Stimulated activated CD4-positive, alpha-beta T cell treated with anti-CD3 and anti-CD28 coated beads, Interleukin-12 subunit alpha, Interleukin-12 subunit beta, amount 100 ng/mL, for 48 hours (primary cell): ENCODE measurements around the gene TECR.

Source experiments
- DNase-seq, 3 donors: peaks; one replicate each; pipeline ENCODE4 v3.0.0-alpha.2; 2020; ENCODE audit warnings: low read depth in 2 of 3, low spot score in 1 of 3

TECR gene

GRCh38 chr19:14507704-14508542, 21.5 kb upstream of the TECR start:
- no peak for DNase-seq

- no peak for DNase-seq
Observed at GRCh38 chr19:14510311-14511228, 18.8 kb upstream of the TECR start.

- no peak for DNase-seq
Observed at GRCh38 chr19:14511229-14511593, 18.2 kb upstream of the TECR start.

GRCh38 chr19:14512406-14512961, 16.9 kb upstream of the TECR start:
- DNase-seq: no peak

- DNase-seq: no peak
Observed at GRCh38 chr19:14514215-14514863, 15.1 kb upstream of the TECR start.

- no peak for DNase-seq
Observed at GRCh38 chr19:14515501-14516047, 13.8 kb upstream of the TECR start.

GRCh38 chr19:14516048-14516534, 13.3 kb upstream of the TECR start:
- no peak for DNase-seq

GRCh38 chr19:14516746-14517438, 12.5 kb upstream of the TECR start:
- DNase-seq: no peak

- DNase-seq: no peak
Observed at GRCh38 chr19:14517446-14517839, 12.0 kb upstream of the TECR start.

GRCh38 chr19:14517840-14518505, 11.4 kb upstream of the TECR start, which contains the start of gene DNAJB1:
Gene DNAJB1, minus strand, starts transcription at chr19:14518397. Its CDS starts 48 bp downstream, at chr19:14518349.
- peak in 1 of 3 donors; percentile 67 for DNase-seq

- DNase-seq: no peak
Observed at GRCh38 chr19:14519245-14519859, 10.0 kb upstream of the TECR start.

- no peak for DNase-seq
Observed at GRCh38 chr19:14519860-14520407, 9.5 kb upstream of the TECR start.

- no peak for DNase-seq
Observed at GRCh38 chr19:14520543-14520942, 8.9 kb upstream of the TECR start.

GRCh38 chr19:14525729-14526128, 3.7 kb upstream of the TECR start:
- no peak for DNase-seq

GRCh38 chr19:14526423-14526822, 3.0 kb upstream of the TECR start:
- no peak for DNase-seq

- no peak for DNase-seq
Observed at GRCh38 chr19:14528419-14529253, 758 bp upstream of the TECR start.

GRCh38 chr19:14530005-14530348, 583 bp downstream of the TECR start:
- DNase-seq: no peak

GRCh38 chr19:14530506-14530905, 1.1 kb downstream of the TECR start:
- no peak for DNase-seq
